ENCODE measurements around the gene KRABD2.

The KRABD2 gene

DNA sequence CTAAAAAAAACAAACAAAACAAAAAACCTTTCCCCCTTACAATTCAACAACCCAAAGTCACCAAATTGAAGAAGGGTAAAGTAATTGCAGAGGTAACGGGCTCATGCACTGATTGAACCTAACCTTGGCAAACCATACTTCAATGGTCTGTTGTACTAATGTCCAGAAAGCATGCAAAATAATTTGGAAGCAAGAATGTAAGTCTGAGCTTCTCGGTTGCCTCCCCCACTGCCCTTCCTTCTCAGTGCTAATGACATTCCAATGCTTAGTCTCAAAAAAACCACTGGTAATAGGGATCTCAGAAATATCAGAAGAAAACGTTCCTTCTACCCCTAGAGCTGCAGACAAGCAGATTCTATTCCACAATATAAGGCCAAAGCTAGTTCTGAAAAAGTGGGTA, 15.8 kb downstream of the KRABD2 start:
- Histone ChIP-seq H3K4me3 (ENCODE audit: low read depth, low read length) (no peak overlapping the region), H3K27ac (no peak overlapping the region), H3K4me1 (no peaks in the 10 kb centered on the region), H3K27me3 (ENCODE audit: control insufficient read depth, insufficient read depth, low read length) (no peaks in the 10 kb centered on the region), H3K79me2 (no peaks in the 10 kb centered on the region), H3K4me2 (ENCODE audit: low read length) (no peak overlapping the region), H2AFZ (no peak overlapping the region), H3K9ac (no peak overlapping the region), H3K9me3 (ENCODE audit: control insufficient read depth, low read length) (no peaks in the 10 kb centered on the region), H3K36me3 (ENCODE audit: control insufficient read depth, insufficient read depth, low read length) (no peaks in the 10 kb centered on the region)
- TF ChIP-seq, protein P1, sequence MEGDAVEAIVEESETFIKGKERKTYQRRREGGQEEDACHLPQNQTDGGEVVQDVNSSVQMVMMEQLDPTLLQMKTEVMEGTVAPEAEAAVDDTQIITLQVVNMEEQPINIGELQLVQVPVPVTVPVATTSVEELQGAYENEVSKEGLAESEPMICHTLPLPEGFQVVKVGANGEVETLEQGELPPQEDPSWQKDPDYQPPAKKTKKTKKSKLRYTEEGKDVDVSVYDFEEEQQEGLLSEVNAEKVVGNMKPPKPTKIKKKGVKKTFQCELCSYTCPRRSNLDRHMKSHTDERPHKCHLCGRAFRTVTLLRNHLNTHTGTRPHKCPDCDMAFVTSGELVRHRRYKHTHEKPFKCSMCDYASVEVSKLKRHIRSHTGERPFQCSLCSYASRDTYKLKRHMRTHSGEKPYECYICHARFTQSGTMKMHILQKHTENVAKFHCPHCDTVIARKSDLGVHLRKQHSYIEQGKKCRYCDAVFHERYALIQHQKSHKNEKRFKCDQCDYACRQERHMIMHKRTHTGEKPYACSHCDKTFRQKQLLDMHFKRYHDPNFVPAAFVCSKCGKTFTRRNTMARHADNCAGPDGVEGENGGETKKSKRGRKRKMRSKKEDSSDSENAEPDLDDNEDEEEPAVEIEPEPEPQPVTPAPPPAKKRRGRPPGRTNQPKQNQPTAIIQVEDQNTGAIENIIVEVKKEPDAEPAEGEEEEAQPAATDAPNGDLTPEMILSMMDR (IDR thresholded peaks at IDR 0.05), result no peak

DNA sequence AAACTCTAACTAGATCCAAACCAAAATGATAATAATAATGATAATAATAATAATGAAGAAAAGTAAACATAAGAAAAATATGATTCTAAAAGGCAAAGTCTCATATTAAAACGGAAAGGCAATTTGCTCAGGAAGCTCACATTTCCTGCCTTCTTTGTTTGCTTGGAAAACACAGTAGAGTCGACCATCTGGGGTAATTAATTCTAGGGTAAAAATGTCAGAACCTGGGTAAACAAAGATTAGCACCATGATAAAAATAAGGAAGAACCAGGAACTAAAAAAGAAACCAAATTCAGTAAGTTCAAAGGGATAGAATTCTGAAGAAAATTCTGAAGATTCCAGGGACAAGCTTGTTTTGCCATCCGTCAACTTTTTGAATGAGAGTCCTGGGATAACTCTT, 16.2 kb downstream of the KRABD2 start:
- Histone ChIP-seq H3K4me2 (ENCODE audit: low read length) (no peak overlapping the region), H3K27ac (no peak overlapping the region), H3K9me3 (ENCODE audit: control insufficient read depth, low read length) (no peaks in the 10 kb centered on the region), H3K9ac (no peak overlapping the region), H2AFZ (no peak overlapping the region), H3K4me3 (ENCODE audit: low read depth, low read length) (no peak overlapping the region), H3K27me3 (ENCODE audit: control insufficient read depth, insufficient read depth, low read length) (no peaks in the 10 kb centered on the region), H3K36me3 (ENCODE audit: control insufficient read depth, insufficient read depth, low read length) (no peaks in the 10 kb centered on the region), H3K4me1 (no peaks in the 10 kb centered on the region), H3K79me2 (no peaks in the 10 kb centered on the region)
- TF ChIP-seq, protein P1 (IDR thresholded peaks at IDR 0.05), result no peak

DNA sequence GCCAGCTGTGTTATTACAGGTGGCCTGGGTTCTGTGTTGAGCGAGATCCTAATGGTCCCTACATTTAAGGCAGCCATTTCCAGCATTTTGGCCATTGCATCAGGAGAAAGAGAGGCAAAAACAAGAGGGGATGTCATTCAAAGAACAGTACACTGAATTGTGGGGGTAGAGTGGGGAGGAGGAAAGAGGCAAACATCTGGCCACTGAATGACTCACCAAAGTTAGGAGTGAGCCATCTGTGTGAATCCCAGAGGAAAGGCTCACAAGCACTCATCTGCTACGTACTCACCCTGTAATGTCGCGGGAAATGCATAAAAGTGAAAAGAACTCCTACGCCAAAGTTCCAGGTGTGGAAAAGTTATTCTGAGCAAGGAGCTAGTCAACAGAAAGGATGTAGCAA, 16.7 kb downstream of the KRABD2 start:
- Histone ChIP-seq H3K4me1 (no peaks in the 10 kb centered on the region), H3K9ac (no peak overlapping the region), H3K27me3 (ENCODE audit: control insufficient read depth, insufficient read depth, low read length) (no peaks in the 10 kb centered on the region), H2AFZ (no peak overlapping the region), H3K4me3 (ENCODE audit: low read depth, low read length) (no peak overlapping the region), H3K79me2 (no peaks in the 10 kb centered on the region), H3K9me3 (ENCODE audit: control insufficient read depth, low read length) (no peaks in the 10 kb centered on the region), H3K4me2 (ENCODE audit: low read length) (no peak overlapping the region), H3K27ac (no peak overlapping the region), H3K36me3 (ENCODE audit: control insufficient read depth, insufficient read depth, low read length) (no peaks in the 10 kb centered on the region)
- TF ChIP-seq, protein P1 (IDR thresholded peaks at IDR 0.05), result no peak

DNA sequence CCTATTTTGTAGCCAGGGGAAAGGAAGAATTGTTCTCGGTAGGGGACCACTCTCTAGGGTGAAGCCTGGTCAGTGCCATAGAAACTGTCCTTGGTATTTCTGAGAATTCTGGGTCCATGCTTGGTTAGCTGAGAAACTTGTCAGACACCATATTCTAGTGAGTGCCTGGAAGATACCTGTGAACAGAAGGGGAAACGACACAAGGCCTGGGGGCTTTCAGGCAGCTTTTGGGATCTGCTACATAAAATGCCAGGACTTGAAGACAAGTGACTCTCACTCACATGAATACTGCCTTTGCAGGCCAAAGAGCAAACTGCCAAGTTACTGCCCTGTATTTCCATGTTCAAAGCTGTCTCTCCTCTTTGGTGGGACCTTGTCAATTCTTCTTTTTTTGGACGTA, 18.6 kb downstream of the KRABD2 start:
- H3K4me3 ChIP-seq (ENCODE audit: low read depth, low read length), result no peak overlapping the region
- H3K4me1 ChIP-seq, result no peaks in the 10 kb centered on the region
- TF ChIP-seq, protein P1 (IDR thresholded peaks at IDR 0.05), result no peak
- H3K4me2 ChIP-seq (ENCODE audit: low read length), result no peak overlapping the region
- no peak overlapping the region for H2AFZ ChIP-seq
- no peak overlapping the region for H3K27ac ChIP-seq
- H3K36me3 ChIP-seq (ENCODE audit: control insufficient read depth, insufficient read depth, low read length), result no peaks in the 10 kb centered on the region
- H3K27me3 ChIP-seq (ENCODE audit: control insufficient read depth, insufficient read depth, low read length), result no peaks in the 10 kb centered on the region
- no peaks in the 10 kb centered on the region for H3K79me2 ChIP-seq
- no peaks in the 10 kb centered on the region for H3K9me3 ChIP-seq (ENCODE audit: control insufficient read depth, low read length)
- H3K9ac ChIP-seq, result no peak overlapping the region

DNA sequence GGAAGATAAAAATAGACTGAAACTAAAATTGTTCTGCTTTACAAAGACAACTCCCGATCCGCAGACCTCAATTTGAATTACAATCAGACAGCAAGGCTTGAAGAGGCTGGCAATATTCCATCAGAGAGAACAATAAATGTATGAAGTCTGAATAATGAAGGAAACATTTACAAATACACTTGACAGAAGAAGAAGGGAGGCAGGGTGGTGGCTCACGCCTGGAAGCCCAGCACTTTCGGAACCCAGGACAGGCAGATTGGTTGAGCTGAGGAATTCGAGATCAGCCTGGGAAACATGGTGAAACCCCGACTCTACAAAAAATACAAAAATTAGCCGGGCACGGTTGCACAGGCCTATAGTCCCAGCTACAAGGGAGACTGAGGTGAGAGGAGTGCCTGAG, 22.3 kb downstream of the KRABD2 start:
- H3K27me3 ChIP-seq (ENCODE audit: control insufficient read depth, insufficient read depth, low read length), result no peaks in the 10 kb centered on the region
- TF ChIP-seq, protein P1 (IDR thresholded peaks at IDR 0.05), result no peak
- H3K4me3 ChIP-seq (ENCODE audit: low read depth, low read length), result no peak overlapping the region
- no peaks in the 10 kb centered on the region for H3K79me2 ChIP-seq
- no peak overlapping the region for H2AFZ ChIP-seq
- no peak overlapping the region for H3K27ac ChIP-seq
- H3K4me1 ChIP-seq, result no peaks in the 10 kb centered on the region
- H3K9me3 ChIP-seq (ENCODE audit: control insufficient read depth, low read length), result no peaks in the 10 kb centered on the region
- H3K36me3 ChIP-seq (ENCODE audit: control insufficient read depth, insufficient read depth, low read length), result no peaks in the 10 kb centered on the region
- H3K9ac ChIP-seq, result no peak overlapping the region
- H3K4me2 ChIP-seq (ENCODE audit: low read length), result no peak overlapping the region

Measured in parathyroid adenoma (tissue), 2 donors.